Right lobe of liver (tissue), 6 donors: ENCODE measurements around the gene CAMK1. TPM values are rescaled to one million over a fixed set of nuclear protein-coding genes. Genes with fewer than 3 reads are reported as not detected.
A peak's percentile ranks its signal among the peaks of the same experiment; 100 is the strongest.

Source experiments
- ATAC-seq, 4 donors: fragments of 200-7000 bp; cut with Tn5 transposase; one replicate each; pipeline ENCODE4 v1.9.1; 2020; ENCODE audit warnings: mild to moderate bottlenecking in 4 of 4, moderate library complexity in 4 of 4
- DNase-seq, 3 donors: peaks; one replicate each; pipeline ENCODE4 v3.0.0-alpha.2; 2020
- H3K27ac ChIP-seq, 3 donors: fragments of 200-600 bp; one replicate each; pipeline ENCODE4 v1.8.0; 2022
- H3K27me3 ChIP-seq, 2 donors: fragments of 200-600 bp; one replicate each; pipeline ENCODE4 v1.8.0; 2022
- H3K36me3 ChIP-seq, 4 donors: fragments of 200-600 bp; sonication (generic) in 1 of 4; one replicate each; pipeline versions ENCODE4 v1.5.1 to v1.8.0; 2017 to 2022; ENCODE audit warnings: control low read depth in 1 of 4
- H3K4me1 ChIP-seq, 4 donors: fragments of 200-600 bp; sonication (generic) in 1 of 4; one replicate each; pipeline versions ENCODE4 v1.5.1 to v1.8.0; 2017 to 2022; ENCODE audit warnings: control low read depth in 1 of 4
- H3K4me3 ChIP-seq, 3 donors: fragments of 200-600 bp; one replicate each; pipeline ENCODE4 v1.8.0; 2022
- H3K9me3 ChIP-seq, 4 donors: fragments of 200-600 bp; sonication (generic) in 1 of 4; one replicate each; pipeline versions ENCODE4 v1.5.1 to v1.8.0; 2017 to 2022; ENCODE audit warnings: control low read depth in 1 of 4
- CTCF ChIP-seq, 4 donors: fragments of 200-600 bp in 3 of 4; fragments of 450-650 bp in 1 of 4; IDR thresholded peaks; one replicate each; pipeline versions ENCODE4 v1.5.1 to v1.8.0; 2016 to 2022; ENCODE audit warnings: antibody characterized with exemption in 4 of 4, mild to moderate bottlenecking in 2 of 4
- POLR2A ChIP-seq: fragments of 450-650 bp; IDR thresholded peaks from one replicate; pipeline ENCODE4 v1.6.1; 2017; ENCODE audit warnings: antibody characterized with exemption, mild to moderate bottlenecking
- WGBS: methylation state at CpG from one replicate; pipeline ENCODE4 v1.1.6; 2018; ENCODE audit warnings: low coverage, low lambda C conversion rate; ENCODE audit not compliant: insufficient coverage; ENCODE audit errors: missing lambda C conversion rate; 5-methylcytosine and 5-hydroxymethylcytosine counted together
- intact Hi-C, 2 donors: fragments of 100-400 bp; cut with DNase I; formaldehyde crosslinking; loops; one replicate each; pipeline versions ENCODE4 v1.11.2 to v1.14.1; 2022
- total RNA-seq, 6 experiments: library from RNA; depleted of rRNA in 2 of 6; stranded (reverse); fragments of >200 nt in 2 of 6; fragmentation: NEBNext Ultra II Directional in 3 of 6; extraction: Animal tissue kit (Norgen Biotek cat#: 25700) in 3 of 6; gene quantifications; one replicate each; pipeline versions ENCODE4 v1.1.0 to v1.2.4, GENCODE V29; 2016 to 2023
- donor health status: DM: no; HTN: yes; CAD: no.
- donor health status: DM: no; HTN: no; CAD: no.
- donor health status: DM: no; HTN: no; CAD: no.
- donor health status: DM: no; HTN: yes; CAD: no.
- donor health status: DM: no; HTN: yes; CAD: no.

CAMK1 gene
- total RNA-seq, 6 experiments from 2014 or later = 10.8 to 33.4 (median 24.5) TPM

GRCh38 chr3:9783954-9784353 is 14.2 kb upstream of the CAMK1 start:
- ATAC-seq (no peak), DNase-seq (no peak)
- Histone ChIP-seq H3K4me1 (peaks cover 0 to 24% (median 17%) of the 10 kb centered on the region in 4 donors), H3K27me3 (no peaks in the 10 kb centered on the region), H3K36me3 (peaks cover 0 to 53% (median 24%) of the 10 kb centered on the region in 4 donors), H3K4me3 (no peak overlapping the region), H3K27ac (no peak overlapping the region), H3K9me3 (no peaks in the 10 kb centered on the region)
- WGBS = no CpG with 5 or more reads among the region's 14 CpGs
- TF ChIP-seq POLR2A (no peak), CTCF (IDR thresholded peaks at IDR 0.05) (no peak)
- intact Hi-C loops = no loop called here

DNA sequence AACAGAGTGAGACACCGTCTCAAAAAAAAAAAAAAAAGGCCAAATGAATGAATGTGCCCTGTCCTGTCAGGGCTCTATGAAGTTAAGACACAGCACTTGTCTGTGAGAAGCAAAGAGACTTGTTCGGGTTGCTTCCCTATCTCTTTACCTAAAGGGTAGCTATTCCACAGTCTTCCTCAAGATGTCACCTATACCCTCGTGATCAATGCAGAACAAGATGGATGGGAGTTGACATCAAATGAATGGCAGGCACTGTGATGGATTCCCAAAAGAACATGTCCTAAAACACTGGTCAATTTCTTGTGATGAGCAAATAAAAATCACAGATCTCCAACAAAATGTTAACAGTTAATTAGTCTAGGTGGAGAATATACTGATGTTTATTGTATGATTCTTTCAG is 13.0 kb upstream of the CAMK1 start:
- peak in 1 of 4 donors; percentile 17 for ATAC-seq
- H3K4me1 ChIP-seq = peaks cover 0 to 24% (median 17%) of the 10 kb centered on the region in 4 donors
- peak in 2 of 4 donors; percentile 20 to 26 for TF ChIP-seq CTCF (IDR thresholded peaks at IDR 0.05)
- TF ChIP-seq POLR2A = no peak
- 39% methylated on average over 3 of the region's 3 CpGs for WGBS
- H3K4me3 ChIP-seq = no peak overlapping the region
- no peaks in the 10 kb centered on the region for H3K27me3 ChIP-seq
- intact Hi-C loops = no loop called here
- H3K9me3 ChIP-seq = no peaks in the 10 kb centered on the region
- H3K36me3 ChIP-seq = peaks cover 0 to 48% (median 22%) of the 10 kb centered on the region in 4 donors
- peak overlapping the region in 1 of 3 donors; percentile 57 for H3K27ac ChIP-seq
- no peak for DNase-seq

DNA sequence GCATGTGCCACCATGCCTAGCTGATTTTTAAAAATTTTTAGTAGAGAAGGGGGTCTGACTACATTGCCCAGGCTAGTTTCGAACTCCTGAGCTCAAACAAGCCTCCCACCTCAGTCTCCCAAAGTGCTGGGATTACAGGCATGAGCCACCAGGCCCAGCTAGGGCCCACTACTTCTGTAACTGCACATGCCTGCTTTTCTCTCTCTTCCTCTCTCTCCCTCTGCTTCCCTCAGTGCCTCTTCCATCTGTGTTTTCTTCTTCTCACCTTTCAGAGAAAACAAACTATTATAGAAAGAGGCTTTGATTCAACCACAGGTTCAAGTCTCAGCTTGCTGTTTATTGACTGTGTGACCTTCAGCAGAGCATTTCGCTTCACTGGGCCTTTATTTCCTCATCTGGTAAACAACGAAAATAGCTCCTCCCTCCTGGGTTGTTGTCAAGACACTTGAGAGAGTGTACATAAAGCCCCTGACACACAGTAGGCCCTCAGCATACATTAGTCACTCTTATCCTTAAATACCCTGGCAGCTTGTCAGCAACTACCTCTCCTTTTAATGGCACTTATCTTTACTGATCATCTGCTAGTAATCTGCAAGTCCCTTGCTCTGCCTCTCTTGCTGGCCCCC is 12.3 kb upstream of the CAMK1 start:
- ATAC-seq (peak in 3 of 4 donors; percentile 41 to 51 (median 48)), DNase-seq (no peak)
- Histone ChIP-seq H3K27ac (peak overlapping the region; percentile 57 to 83 (median 82)), H3K36me3 (peaks cover 0 to 46% (median 20%) of the 10 kb centered on the region in 4 donors), H3K27me3 (no peaks in the 10 kb centered on the region), H3K9me3 (no peaks in the 10 kb centered on the region), H3K4me1 (peaks cover 0 to 24% (median 17%) of the 10 kb centered on the region in 4 donors), H3K4me3 (no peak overlapping the region)
- TF ChIP-seq CTCF (IDR thresholded peaks at IDR 0.05) (no peak), POLR2A (no peak)
- 38% methylated on average over 3 of the region's 3 CpGs for WGBS
- intact Hi-C loops = no loop called here

- intact Hi-C loops = no loop called here
- WGBS = 33% methylated on average over 1 of the region's 1 CpG
- Histone ChIP-seq H3K9me3 (no peaks in the 10 kb centered on the region), H3K36me3 (peaks cover 0 to 41% (median 17%) of the 10 kb centered on the region in 4 donors), H3K4me3 (no peak overlapping the region), H3K27me3 (no peaks in the 10 kb centered on the region), H3K27ac (peak overlapping the region; percentile 57 to 83 (median 82)), H3K4me1 (peaks cover 0 to 24% (median 17%) of the 10 kb centered on the region in 4 donors)
- TF ChIP-seq POLR2A (no peak), CTCF (IDR thresholded peaks at IDR 0.05) (no peak)
- DNase-seq = no peak
- ATAC-seq = no peak
These were observed 11.8 kb upstream of the CAMK1 start for GRCh38 chr3:9781551-9781950.
